ENCODE data around the gene MMP15. TPM values are rescaled to one million over a fixed set of nuclear protein-coding genes. Genes with fewer than 3 reads are reported as not detected.

MMP15 gene
- total and polyA plus RNA-seq, 12 donors = 24.4 to 88.4 (median 58.1) TPM

GRCh38 chr16:57979006-57979585 lies 46.5 kb upstream of the MMP15 start:
- 87 to 89% methylated on average over 11 of the region's 11 CpGs for WGBS, 2 donors
- ATAC-seq (no peak), DNase-seq (no peak)
- H3K9me3 ChIP-seq = no peaks in the 10 kb centered on the region
- peaks cover 0 to 8% (median under 1%) of the 10 kb centered on the region in 9 donors for H3K4me1 ChIP-seq
- H3K36me3 ChIP-seq = no peaks in the 10 kb centered on the region
- no peak for TF ChIP-seq CTCF (IDR thresholded peaks at IDR 0.05)
- intact Hi-C loops (cut with DNase I) = loop anchor here in 1 of 10 donors (5.0 kb wide), 1 partner anchor 42 kb away; no protein-coding TSS in a partner anchor
- H3K27ac ChIP-seq = no peak overlapping the region
- peaks cover 0 to 6% (median 0%) of the 10 kb centered on the region in 7 donors for H3K27me3 ChIP-seq
- H3K4me3 ChIP-seq = no peak overlapping the region

GRCh38 chr16:57981636-57982035 lies 43.9 kb upstream of the MMP15 start:
- Histone ChIP-seq H3K9me3 (no peaks in the 10 kb centered on the region), H3K4me1 (peaks cover 6 to 16% (median 15%) of the 10 kb centered on the region in 9 donors), H3K36me3 (no peaks in the 10 kb centered on the region), H3K27ac (no peak overlapping the region), H3K4me3 (no peak overlapping the region), H3K27me3 (peaks cover 0 to 13% (median 0%) of the 10 kb centered on the region in 7 donors)
- intact Hi-C loops (cut with DNase I) = no loop called here
- TF ChIP-seq CTCF (IDR thresholded peaks at IDR 0.05) = no peak
- ATAC-seq = no peak
- 92 to 93% methylated on average over 7 of the region's 7 CpGs for whole genome bisulfite sequencing, 2 donors
- DNase-seq = no peak

- H3K9me3 ChIP-seq = no peaks in the 10 kb centered on the region
- H3K27ac ChIP-seq = no peak overlapping the region
- no peak for ATAC-seq
- H3K27me3 ChIP-seq = peaks cover 0 to 13% (median 0%) of the 10 kb centered on the region in 7 donors
- DNase-seq = no peak
- WGBS, 2 donors = 78 to 86% methylated on average over 5 of the region's 5 CpGs
- TF ChIP-seq CTCF (IDR thresholded peaks at IDR 0.05) = no peak
- peaks cover 6 to 16% (median 15%) of the 10 kb centered on the region in 9 donors for H3K4me1 ChIP-seq
- no peaks in the 10 kb centered on the region for H3K36me3 ChIP-seq
- H3K4me3 ChIP-seq = no peak overlapping the region
- intact Hi-C loops (cut with DNase I) = no loop called here
These were observed 43.2 kb upstream of the MMP15 start for GRCh38 chr16:57982385-57982784.

GRCh38 chr16:57984443-57985203 lies 40.9 kb upstream of the MMP15 start:
- Histone ChIP-seq H3K27ac (no peak overlapping the region), H3K27me3 (peaks cover 0 to 13% (median 0%) of the 10 kb centered on the region in 7 donors), H3K9me3 (no peaks in the 10 kb centered on the region), H3K4me3 (peak overlapping the region; percentile 19 to 65 (median 55)), H3K36me3 (no peaks in the 10 kb centered on the region), H3K4me1 (peaks cover 6 to 24% (median 15%) of the 10 kb centered on the region in 9 donors)
- DNase-seq (peak; percentile 67 to 87), ATAC-seq (peak; percentile 84 to 92 (median 90))
- intact Hi-C loops (cut with DNase I) = loop anchor here in 2 of 10 donors (5.0 kb wide), 2 partner anchors 67 to 227 kb away; no protein-coding TSS in a partner anchor
- 7 to 10% methylated on average over 64 of the region's 64 CpGs for WGBS, 2 donors
- TF ChIP-seq CTCF (IDR thresholded peaks at IDR 0.05) = no peak
